ENCODE results near the gene ZNF70. TPM values are rescaled to one million over a fixed set of nuclear protein-coding genes. Genes with fewer than 3 reads are reported as not detected.

ZNF70 gene
- total and polyA plus RNA-seq, 9 of the 15 experiments (the other 6 are each of a cell fraction or from before 2014, with no cell fraction given): 0.14 to 3.3 (median 1.4) TPM

GRCh38 chr22:23690713-23691112, 60.2 kb downstream of the ZNF70 start, which contains the start of gene RGL4:
TSS of gene RGL4 (plus strand) at chr22:23691013. CDS start at chr22:23692031, 1,018 bp downstream.
- Histone ChIP-seq H3K27ac (ENCODE audit: extremely low read depth, low read depth, low read length) (no peak within 1 kb of the TSS), H3K27me3 (ENCODE audit: control insufficient read depth in 2 of 2, insufficient read depth in 2 of 2, low read length in 2 of 2) (no peaks in the 10 kb centered on the region), H3K36me3 (ENCODE audit: control insufficient read depth, insufficient read depth, low read length) (peaks cover 30% of the 10 kb centered on the region; the same call in 2 of the 3 replicates), H2AFZ (ENCODE audit: low read depth, low read length) (no peak within 1 kb of the TSS), H3K4me2 (ENCODE audit: insufficient read depth, low read length) (no peak within 1 kb of the TSS), H3K4me3 (no peak within 1 kb of the TSS), H4K20me1 (replicated peaks; ENCODE audit: control insufficient read depth, insufficient read depth, low read length) (no peaks in the 10 kb centered on the region), H3K9me1 (ENCODE audit: control insufficient read depth, insufficient read depth, low read length) (no peaks in the 10 kb centered on the region), H3K4me1 (replicated peaks in 1 of 2; ENCODE audit: control insufficient read depth in 2 of 2, insufficient read depth in 2 of 2, low read length in 2 of 2) (peaks cover 0 to 3% of the 10 kb centered on the region in 2 experiments; a peak in 2 of 5 replicates), H3K9me3 (replicated peaks; ENCODE audit: control insufficient read depth, insufficient read depth, low read depth, low read length) (no peaks in the 10 kb centered on the region), H3K9ac (ENCODE audit: insufficient read depth in 1 of 2, low read depth in 2 of 2, low read length in 2 of 2) (no peak within 1 kb of the TSS), H3K79me2 (ENCODE audit: control insufficient read depth, insufficient read depth, low read length) (no peaks in the 10 kb centered on the region)
- TF ChIP-seq, protein P1, sequence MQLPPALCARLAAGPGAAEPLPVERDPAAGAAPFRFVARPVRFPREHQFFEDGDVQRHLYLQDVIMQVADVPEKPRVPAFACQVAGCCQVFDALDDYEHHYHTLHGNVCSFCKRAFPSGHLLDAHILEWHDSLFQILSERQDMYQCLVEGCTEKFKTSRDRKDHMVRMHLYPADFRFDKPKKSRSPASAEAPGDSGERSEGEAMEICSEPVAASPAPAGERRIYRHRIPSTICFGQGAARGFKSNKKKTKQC (CRISPR knock-in tag; IDR thresholded peaks at IDR 0.05): no peak
- TF ChIP-seq MEF2A (IDR thresholded peaks at IDR 0.05; ENCODE audit: control insufficient read depth, low read depth, low read length) (no peak), FOXJ2 (tag; IDR thresholded peaks at IDR 0.05) (no peak), NR1H2 (CRISPR knock-in tag; IDR thresholded peaks at IDR 0.05) (no peak), ZFP36 (IDR thresholded peaks at IDR 0.05; ENCODE audit: low read depth, low read length, partially characterized antibody) (no peak), HNRNPK (IDR thresholded peaks at IDR 0.05; ENCODE audit: low read depth, low read length, poor library complexity, severe bottlenecking) (no peak), CREBBP (IDR thresholded peaks at IDR 0.05; ENCODE audit: low read depth, low read length) (no peak)
- TF ChIP-seq, protein P2, sequence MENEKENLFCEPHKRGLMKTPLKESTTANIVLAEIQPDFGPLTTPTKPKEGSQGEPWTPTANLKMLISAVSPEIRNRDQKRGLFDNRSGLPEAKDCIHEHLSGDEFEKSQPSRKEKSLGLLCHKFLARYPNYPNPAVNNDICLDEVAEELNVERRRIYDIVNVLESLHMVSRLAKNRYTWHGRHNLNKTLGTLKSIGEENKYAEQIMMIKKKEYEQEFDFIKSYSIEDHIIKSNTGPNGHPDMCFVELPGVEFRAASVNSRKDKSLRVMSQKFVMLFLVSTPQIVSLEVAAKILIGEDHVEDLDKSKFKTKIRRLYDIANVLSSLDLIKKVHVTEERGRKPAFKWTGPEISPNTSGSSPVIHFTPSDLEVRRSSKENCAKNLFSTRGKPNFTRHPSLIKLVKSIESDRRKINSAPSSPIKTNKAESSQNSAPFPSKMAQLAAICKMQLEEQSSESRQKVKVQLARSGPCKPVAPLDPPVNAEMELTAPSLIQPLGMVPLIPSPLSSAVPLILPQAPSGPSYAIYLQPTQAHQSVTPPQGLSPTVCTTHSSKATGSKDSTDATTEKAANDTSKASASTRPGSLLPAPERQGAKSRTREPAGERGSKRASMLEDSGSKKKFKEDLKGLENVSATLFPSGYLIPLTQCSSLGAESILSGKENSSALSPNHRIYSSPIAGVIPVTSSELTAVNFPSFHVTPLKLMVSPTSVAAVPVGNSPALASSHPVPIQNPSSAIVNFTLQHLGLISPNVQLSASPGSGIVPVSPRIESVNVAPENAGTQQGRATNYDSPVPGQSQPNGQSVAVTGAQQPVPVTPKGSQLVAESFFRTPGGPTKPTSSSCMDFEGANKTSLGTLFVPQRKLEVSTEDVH (IDR thresholded peaks at IDR 0.05; ENCODE audit: low read depth, partially characterized antibody): no peak
- TF ChIP-seq, protein P3, sequence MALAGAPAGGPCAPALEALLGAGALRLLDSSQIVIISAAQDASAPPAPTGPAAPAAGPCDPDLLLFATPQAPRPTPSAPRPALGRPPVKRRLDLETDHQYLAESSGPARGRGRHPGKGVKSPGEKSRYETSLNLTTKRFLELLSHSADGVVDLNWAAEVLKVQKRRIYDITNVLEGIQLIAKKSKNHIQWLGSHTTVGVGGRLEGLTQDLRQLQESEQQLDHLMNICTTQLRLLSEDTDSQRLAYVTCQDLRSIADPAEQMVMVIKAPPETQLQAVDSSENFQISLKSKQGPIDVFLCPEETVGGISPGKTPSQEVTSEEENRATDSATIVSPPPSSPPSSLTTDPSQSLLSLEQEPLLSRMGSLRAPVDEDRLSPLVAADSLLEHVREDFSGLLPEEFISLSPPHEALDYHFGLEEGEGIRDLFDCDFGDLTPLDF (CRISPR knock-in tag; IDR thresholded peaks at IDR 0.05): no peak
- TF ChIP-seq, protein P4, sequence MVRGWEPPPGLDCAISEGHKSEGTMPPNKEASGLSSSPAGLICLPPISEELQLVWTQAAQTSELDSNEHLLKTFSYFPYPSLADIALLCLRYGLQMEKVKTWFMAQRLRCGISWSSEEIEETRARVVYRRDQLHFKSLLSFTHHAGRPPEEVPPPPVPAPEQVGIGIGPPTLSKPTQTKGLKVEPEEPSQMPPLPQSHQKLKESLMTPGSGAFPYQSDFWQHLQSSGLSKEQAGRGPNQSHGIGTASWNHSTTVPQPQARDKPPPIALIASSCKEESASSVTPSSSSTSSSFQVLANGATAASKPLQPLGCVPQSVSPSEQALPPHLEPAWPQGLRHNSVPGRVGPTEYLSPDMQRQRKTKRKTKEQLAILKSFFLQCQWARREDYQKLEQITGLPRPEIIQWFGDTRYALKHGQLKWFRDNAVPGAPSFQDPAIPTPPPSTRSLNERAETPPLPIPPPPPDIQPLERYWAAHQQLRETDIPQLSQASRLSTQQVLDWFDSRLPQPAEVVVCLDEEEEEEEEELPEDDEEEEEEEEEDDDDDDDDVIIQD (CRISPR knock-in tag; IDR thresholded peaks at IDR 0.05): no peak
- POLR2A ChIA-PET: interaction anchor here (1.2 kb wide), 1 partner anchor 9 kb away, joined by 4 read pairs; no protein-coding TSS in a partner anchor
- CTCF ChIA-PET (ENCODE audit: low intra/inter-chr PET ratio): no interaction called here
- 84% methylated on average over 5 of the region's 5 CpGs for WGBS (ENCODE audit: insufficient coverage, low coverage, missing lambda C conversion rate)
- FAIRE-seq: no peak
- DNase-seq (ENCODE audit: extremely low read depth in 1 of 4, low spot score in 3 of 4): no peak
- intact Hi-C loops (cut with micrococcal nuclease) (no loop called here), in situ Hi-C loops (cut with MboI) (no loop called here)
- no TSS peak for BruUV-seq (replicated peaks)
- ATAC-seq: no peak

Measured in K562 (cell line).